IMR-90 (cell line): ENCODE results near the gene CLCNKA. TPM values are rescaled to one million over a fixed set of nuclear protein-coding genes. Genes with fewer than 3 reads are reported as not detected.
"Not testable (repeated sequence)": the region's sequence is repeated elsewhere in the genome, so short reads cannot be mapped to it uniquely, and the experiment has no call there.

ENCODE experiments used
- ATAC-seq: fragments of 200-7000 bp; cut with Tn5 transposase; 2 replicates; pipeline ENCODE4 v1.9.1; 2020; ENCODE audit warnings: low read depth, mild to moderate bottlenecking, moderate library complexity
- BruUV-seq: library from RNA; stranded (reverse); fragments of 400-500 nt; replicated peaks from 2 replicates; lab custom pipeline; 2021; lab: Mats Ljungman, UMichigan
- CTCF ChIA-PET: fragments of 300-600 bp; formaldehyde crosslinking; extraction: SDS; loops from one replicate; lab custom pipeline; 2021; ENCODE audit warnings: antibody characterized with exemption; lab: Yijun Ruan, JAX
- POLR2A ChIA-PET: fragments of 300-600 bp; sonication (Branson Sonifier 250); formaldehyde crosslinking; loops from one replicate; lab custom pipeline; 2022; ENCODE audit warnings: antibody characterized with exemption; ENCODE audit not compliant: unreplicated experiment; lab: Charles Lee
- DNase-seq: peaks from one replicate; pipeline ENCODE4 v3.0.0; 2013
- H2AFZ ChIP-seq: replicated peaks from 2 replicates; pipeline ENCODE3; 2013; ENCODE audit warnings: low read length, mild to moderate bottlenecking; ENCODE audit not compliant: poor library complexity
- H2AK5ac ChIP-seq: 2 replicates; pipeline ENCODE4 v1.6.1; 2013; ENCODE audit warnings: low read depth, low read length, inconsistent platforms
- H2AK9ac ChIP-seq: replicated peaks from 2 replicates; pipeline ENCODE3; 2013; ENCODE audit warnings: mild to moderate bottlenecking, low read depth, low read length, moderate library complexity; ENCODE audit not compliant: poor library complexity
- H2BK120ac ChIP-seq: 2 replicates; pipeline ENCODE4 v1.6.1; 2013; ENCODE audit warnings: low read depth, low read length, inconsistent platforms
- H2BK15ac ChIP-seq: 3 replicates; pipeline ENCODE4 v1.6.1; 2013; ENCODE audit warnings: low read depth, low read length, inconsistent platforms
- H2BK20ac ChIP-seq: 2 replicates; pipeline ENCODE4 v1.6.1; 2013; ENCODE audit warnings: low read depth, mild to moderate bottlenecking, inconsistent platforms, low read length, moderate library complexity
- H2BK5ac ChIP-seq: 2 replicates; pipeline ENCODE4 v1.6.1; 2013; ENCODE audit warnings: mild to moderate bottlenecking, low read depth, low read length, inconsistent platforms; ENCODE audit not compliant: poor library complexity, severe bottlenecking
- H3K14ac ChIP-seq: replicated peaks from 2 replicates; pipeline ENCODE4 v1.6.1; 2013; ENCODE audit warnings: low read depth, low read length, inconsistent platforms
- H3K18ac ChIP-seq: 2 replicates; pipeline ENCODE4 v1.6.1; 2013; ENCODE audit warnings: low read depth, low read length, control low read depth
- H3K23ac ChIP-seq: 2 replicates; pipeline ENCODE4 v1.6.1; 2013; ENCODE audit warnings: low read depth, low read length, inconsistent platforms
- H3K27ac ChIP-seq: 2 replicates; pipeline ENCODE4 v1.5.1; 2013; ENCODE audit warnings: mild to moderate bottlenecking, control low read depth, low read length; ENCODE audit not compliant: insufficient read depth
- H3K27me3 ChIP-seq: 2 replicates; pipeline ENCODE4 v1.6.1; 2013; ENCODE audit warnings: low read length; ENCODE audit not compliant: control insufficient read depth, insufficient read depth
- H3K36me3 ChIP-seq: 2 replicates; pipeline ENCODE4 v1.6.1; 2013; ENCODE audit warnings: low read length, mixed read lengths; ENCODE audit not compliant: control insufficient read depth, insufficient read depth
- H3K4ac ChIP-seq: 2 replicates; pipeline ENCODE4 v1.6.1; 2013; ENCODE audit warnings: low read depth, low read length, inconsistent platforms
- H3K4me1 ChIP-seq: 2 replicates; pipeline ENCODE4 v1.6.1; 2013; ENCODE audit warnings: low read length, mixed read lengths; ENCODE audit not compliant: control insufficient read depth, insufficient read depth
- H3K4me2 ChIP-seq: 2 replicates; pipeline ENCODE4 v1.6.1; 2013; ENCODE audit warnings: low read depth, mild to moderate bottlenecking, control low read depth, low read length, moderate library complexity
- H3K4me3 ChIP-seq: 2 replicates; pipeline ENCODE4 v1.5.1; 2013; ENCODE audit warnings: low read depth, mild to moderate bottlenecking, control low read depth, low read length, moderate library complexity; ENCODE audit not compliant: insufficient read depth
- H3K56ac ChIP-seq: 2 replicates; pipeline ENCODE4 v1.6.1; 2013; ENCODE audit warnings: low read length, inconsistent platforms; ENCODE audit not compliant: insufficient read depth; ENCODE audit errors: extremely low read depth
- H3K79me1 ChIP-seq, 2 experiments: 2 replicates each; pipeline ENCODE4 v1.6.1; 2013; ENCODE audit warnings: low read length in 2 of 2, inconsistent platforms in 1 of 2, low read depth in 1 of 2
- H3K9ac ChIP-seq: 2 replicates; pipeline ENCODE4 v1.6.1; 2013; ENCODE audit warnings: low read depth, low read length, control low read depth
- H3K9me1 ChIP-seq: 2 replicates; pipeline ENCODE4 v1.6.1; 2013; ENCODE audit warnings: low read length, inconsistent platforms; ENCODE audit not compliant: insufficient read depth
- H3K9me3 ChIP-seq: 2 replicates; pipeline ENCODE4 v1.6.1; 2013; ENCODE audit warnings: low read length; ENCODE audit not compliant: control insufficient read depth, insufficient read depth
- H4K20me1 ChIP-seq: 2 replicates; pipeline ENCODE4 v1.6.1; 2013; ENCODE audit warnings: low read length, inconsistent platforms; ENCODE audit not compliant: insufficient read depth
- H4K5ac ChIP-seq: 2 replicates; pipeline ENCODE4 v1.6.1; 2013; ENCODE audit warnings: mild to moderate bottlenecking, low read depth, low read length, control low read depth
- H4K8ac ChIP-seq, 2 experiments: 2 replicates each; pipeline ENCODE4 v1.6.1; 2013; ENCODE audit warnings: low read depth in 2 of 2, low read length in 2 of 2, control low read depth in 1 of 2, inconsistent platforms in 1 of 2
- H4K91ac ChIP-seq: 2 replicates; pipeline ENCODE4 v1.6.1; 2013; ENCODE audit warnings: low read depth, low read length, inconsistent platforms; ENCODE audit not compliant: insufficient read depth
- WGBS, 2 experiments: methylation state at CpG; one replicate each; pipeline versions ENCODE4 v1.1.5 to v1.1.7; 2013; ENCODE audit warnings: missing lambda C conversion rate in 2 of 2; ENCODE audit not compliant: insufficient read length in 1 of 2; ENCODE audit errors: extremely low coverage in 2 of 2; 5-methylcytosine and 5-hydroxymethylcytosine counted together
- dilution Hi-C: fragments of 300-500 bp; cut with HindIII; formaldehyde crosslinking; loops from one replicate; pipeline ENCODE4 v1.14.3; 2018; ENCODE audit warnings: low sequenced_read_pairs; ENCODE audit not compliant: unreplicated experiment
- in situ Hi-C: fragments of 300-500 bp; cut with MboI; formaldehyde crosslinking; loops from 3 replicates; pipeline ENCODE4 v1.14.3; 2019; ENCODE audit warnings: low sequenced_read_pairs, inconsistent platforms, mixed read lengths
- intact Hi-C: fragments of 100-400 bp; cut with micrococcal nuclease; formaldehyde crosslinking; loops from 2 replicates; pipeline ENCODE4 v1.10.0; 2022
- polyA plus RNA-seq, 3 experiments: library from polyadenylated mRNA; depleted of rRNA; stranded (reverse); fragments of >200 nt; gene quantifications; 2 replicates each; pipeline ENCODE4 v1.2.3, GENCODE V29; 2012; ENCODE audit warnings: low replicate concordance in 1 of 3
- total RNA-seq: library from RNA; depleted of rRNA; stranded (reverse); fragments of >200 nt; gene quantifications from 2 replicates; pipeline ENCODE4 v1.2.3, GENCODE V29; 2012

CLCNKA gene
- total and polyA plus RNA-seq, 2 of the 4 experiments (the other 2 are of a cell fraction), result 0.05 TPM; not detected in 1

DNA sequence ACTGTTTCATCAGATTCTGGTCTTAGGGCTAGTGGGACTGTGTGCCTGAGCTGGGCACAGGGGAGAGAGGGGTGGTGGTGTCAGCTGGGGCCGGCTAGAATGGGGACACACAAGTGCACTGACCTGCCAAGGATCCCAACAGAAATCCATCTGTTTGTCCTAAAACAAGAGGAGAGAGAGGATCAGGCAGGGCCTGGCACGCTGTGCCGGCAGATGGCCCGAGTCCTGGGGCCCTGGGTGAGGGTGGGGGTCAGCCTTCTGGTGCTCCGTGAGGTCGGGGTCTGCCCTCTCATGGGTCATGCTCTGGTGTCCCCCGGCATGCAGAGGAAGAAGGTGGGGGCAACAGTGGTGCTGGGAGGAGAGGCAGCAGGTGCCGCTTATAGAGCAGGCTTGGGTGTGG, 18.0 kb downstream of the CLCNKA start:
- H2AK9ac ChIP-seq, intact Hi-C loops, DNase-seq, H3K9ac ChIP-seq, H3K4me1 ChIP-seq, H3K9me3 ChIP-seq, BruUV-seq, in situ Hi-C loops, CTCF ChIA-PET, H3K27ac ChIP-seq, H3K79me1 ChIP-seq, H2BK20ac ChIP-seq, H3K23ac ChIP-seq, H3K4ac ChIP-seq, dilution Hi-C loops, H4K91ac ChIP-seq, H4K20me1 ChIP-seq, H3K56ac ChIP-seq, H3K4me2 ChIP-seq, H3K9me1 ChIP-seq, H3K14ac ChIP-seq, H2BK15ac ChIP-seq, H2BK5ac ChIP-seq, H3K36me3 ChIP-seq, H2AFZ ChIP-seq, H3K18ac ChIP-seq, ATAC-seq, H2AK5ac ChIP-seq, POLR2A ChIA-PET, H4K8ac ChIP-seq, H3K4me3 ChIP-seq, H4K5ac ChIP-seq, H2BK120ac ChIP-seq: not testable (repeated sequence)
- WGBS, 2 experiments, result 33% methylated on average over 3 of the region's 8 CpGs; no CpG with 5 or more reads in 1 of the 2 experiments
- H3K27me3 ChIP-seq, result peaks cover 36% of the 10 kb centered on the region
